ENCODE results near the gene UGT1A8.

DNA sequence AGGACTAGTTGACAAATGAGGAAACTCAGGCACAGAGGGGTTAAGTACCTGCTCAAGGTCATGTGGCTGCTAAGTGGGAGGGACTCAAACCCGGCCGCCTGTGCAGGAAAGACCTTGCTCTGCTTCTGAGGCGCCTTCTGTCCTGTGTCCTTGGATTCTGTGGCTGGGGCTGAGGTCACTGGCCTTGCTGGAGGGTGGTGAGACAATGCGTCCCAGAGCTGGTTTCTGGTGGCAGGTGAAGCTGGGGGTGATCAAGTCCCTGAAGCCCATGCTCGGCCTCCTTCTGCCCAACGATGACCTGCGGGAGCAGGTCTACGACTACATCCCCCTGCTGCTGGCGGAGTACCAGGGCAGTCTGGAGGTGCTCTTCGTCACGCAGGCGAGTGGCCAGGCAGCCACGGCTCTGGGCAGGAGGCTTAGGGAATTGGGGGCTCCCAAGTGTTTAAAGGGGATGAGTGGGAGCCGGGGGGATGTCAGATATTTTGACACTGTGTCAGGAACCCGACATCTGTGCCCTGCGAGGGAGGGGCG lies 176.8 kb downstream of the UGT1A8 start:
- TF ChIP-seq GATA3 (IDR thresholded peaks at IDR 0.05; ENCODE audit: low read depth, low read length) = no peak
- no peak for TF ChIP-seq GATA2 (IDR thresholded peaks at IDR 0.05; ENCODE audit: low read depth, low read length)

All from SH-SY5Y (cell line).